GM12874 (cell line): ENCODE measurements around the gene NRGN.
A peak's percentile ranks its signal among the peaks of the same experiment; 100 is the strongest.

Experiments used
- TF ChIP-seq, protein P1 (sequence below): IDR thresholded peaks from 2 replicates; pipeline ENCODE4 v1.5.1; 2011; ENCODE audit warnings: low read depth, mild to moderate bottlenecking, control low read depth, low read length, moderate library complexity; ENCODE audit not compliant: insufficient read depth

The NRGN gene

GRCh38 chr11:124760205-124760652 lies 20.5 kb downstream of the NRGN start:
- TF ChIP-seq, protein P1, sequence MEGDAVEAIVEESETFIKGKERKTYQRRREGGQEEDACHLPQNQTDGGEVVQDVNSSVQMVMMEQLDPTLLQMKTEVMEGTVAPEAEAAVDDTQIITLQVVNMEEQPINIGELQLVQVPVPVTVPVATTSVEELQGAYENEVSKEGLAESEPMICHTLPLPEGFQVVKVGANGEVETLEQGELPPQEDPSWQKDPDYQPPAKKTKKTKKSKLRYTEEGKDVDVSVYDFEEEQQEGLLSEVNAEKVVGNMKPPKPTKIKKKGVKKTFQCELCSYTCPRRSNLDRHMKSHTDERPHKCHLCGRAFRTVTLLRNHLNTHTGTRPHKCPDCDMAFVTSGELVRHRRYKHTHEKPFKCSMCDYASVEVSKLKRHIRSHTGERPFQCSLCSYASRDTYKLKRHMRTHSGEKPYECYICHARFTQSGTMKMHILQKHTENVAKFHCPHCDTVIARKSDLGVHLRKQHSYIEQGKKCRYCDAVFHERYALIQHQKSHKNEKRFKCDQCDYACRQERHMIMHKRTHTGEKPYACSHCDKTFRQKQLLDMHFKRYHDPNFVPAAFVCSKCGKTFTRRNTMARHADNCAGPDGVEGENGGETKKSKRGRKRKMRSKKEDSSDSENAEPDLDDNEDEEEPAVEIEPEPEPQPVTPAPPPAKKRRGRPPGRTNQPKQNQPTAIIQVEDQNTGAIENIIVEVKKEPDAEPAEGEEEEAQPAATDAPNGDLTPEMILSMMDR, result 0 out of 2 replicates have a peak, but pooled peaks have one; percentile 4

GRCh38 chr11:124760806-124761205 lies 21.1 kb downstream of the NRGN start:
- TF ChIP-seq, protein P1, result no peak

- TF ChIP-seq, protein P1, result 0 out of 2 replicates have a peak, but pooled peaks have one; percentile 7
Measured at GRCh38 chr11:124761301-124762104, 21.8 kb downstream of the NRGN start.

DNA sequence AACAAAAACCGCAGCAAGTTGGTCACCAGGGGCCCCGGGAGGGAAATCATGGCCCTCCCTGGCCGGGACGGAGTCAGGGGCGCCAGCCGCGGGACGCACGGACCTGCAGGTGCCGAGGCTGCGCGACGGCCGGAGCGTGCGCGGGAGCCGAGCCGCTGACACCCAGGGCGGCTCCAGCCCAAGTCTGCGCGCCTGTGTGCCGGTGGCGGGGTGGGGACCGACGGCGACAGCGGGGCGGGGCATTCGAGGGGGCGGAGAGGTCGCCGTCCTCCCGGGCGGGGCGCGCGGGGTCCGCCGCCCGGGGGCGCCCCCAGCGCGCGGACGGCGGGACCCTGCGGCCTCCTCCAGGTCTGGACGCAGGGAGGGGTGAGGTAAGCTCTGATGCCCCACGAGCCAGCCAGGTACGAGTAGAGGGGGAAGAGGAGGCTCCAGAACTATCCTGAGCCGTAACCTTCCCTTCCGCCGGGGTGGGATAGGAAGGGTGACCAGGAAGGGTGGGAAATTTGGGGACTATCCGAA lies 22.4 kb downstream of the NRGN start, which contains the start of gene ESAM:
ESAM (minus strand) TSS at position 186 of the 519 bp plus-strand sequence; CDS start at position 50, 136 bp downstream.
- TF ChIP-seq, protein P1, result peak; percentile 40; the same call in 1 of the 2 replicates

- TF ChIP-seq, protein P1, result 0 out of 2 replicates have a peak, but pooled peaks have one; percentile 18
Measured at GRCh38 chr11:124762624-124763155, 22.9 kb downstream of the NRGN start.

DNA sequence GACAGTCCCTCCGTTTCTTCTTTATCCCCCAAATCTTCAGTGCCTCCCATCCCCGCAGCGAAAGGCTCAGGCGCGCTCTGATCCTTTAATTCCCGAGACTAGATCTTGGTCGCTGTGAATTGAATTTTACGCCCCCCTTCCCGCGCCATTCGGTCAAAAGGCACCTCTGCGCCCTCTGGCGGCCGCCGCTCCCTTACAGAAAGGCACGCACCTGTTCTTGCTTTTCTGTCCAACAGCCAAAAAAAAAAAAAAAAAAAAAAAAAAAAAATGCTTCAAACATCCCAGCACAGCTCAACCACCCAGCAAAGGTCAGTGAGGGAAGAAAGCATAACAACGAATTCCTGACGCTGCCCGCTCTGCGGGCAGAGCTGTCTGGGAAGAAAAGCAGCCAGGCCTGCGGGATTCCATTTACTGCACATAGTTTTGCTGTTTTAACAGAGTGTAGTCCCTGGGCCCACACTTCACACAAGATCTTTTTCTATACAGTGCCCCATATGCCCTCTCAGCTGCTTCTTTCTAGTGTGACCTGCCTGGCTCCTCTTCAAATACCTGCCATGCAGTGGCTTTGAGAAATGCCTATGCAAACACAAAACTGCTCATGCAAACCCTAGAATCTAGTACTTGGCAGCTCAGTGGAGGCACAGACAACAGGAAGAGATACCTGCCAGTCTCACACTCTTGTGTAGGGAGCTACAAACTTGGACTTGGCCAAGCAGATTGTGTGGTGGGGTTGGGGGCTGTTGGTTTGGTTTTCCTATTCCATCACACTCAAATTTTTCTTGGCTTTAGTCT lies 23.6 kb downstream of the NRGN start:
- TF ChIP-seq, protein P1, result peak; percentile 79
